HepG2 (cell line): ENCODE results near the gene DRC7. TPM values are rescaled to one million over a fixed set of nuclear protein-coding genes. Genes with fewer than 3 reads are reported as not detected.
A peak's percentile ranks its signal among the peaks of the same experiment; 100 is the strongest.

Experiments used
- ARID5B ChIP-seq: IDR thresholded peaks from 2 replicates; pipeline ENCODE4 v1.4.0; 2020; ENCODE audit warnings: mild to moderate bottlenecking, missing genetic modification reagents
- DZIP1 ChIP-seq: sonication (generic); formaldehyde crosslinking; IDR thresholded peaks from 2 replicates; pipeline ENCODE4 v1.5.0; 2020; ENCODE audit warnings: mild to moderate bottlenecking, missing genetic modification reagents
- ESRRA ChIP-seq: sonication (generic); formaldehyde crosslinking; IDR thresholded peaks from 2 replicates; pipeline ENCODE4 v1.5.1; 2020; ENCODE audit warnings: mild to moderate bottlenecking, low read depth, missing genetic modification reagents
- EZH2 ChIP-seq: conservative IDR thresholded peaks from 2 replicates; pipeline ENCODE4 v1.6.1; 2012; ENCODE audit warnings: mild to moderate bottlenecking, low read depth, low read length, moderate library complexity
- FOSL2 ChIP-seq: sonication (generic); formaldehyde crosslinking; IDR thresholded peaks from 2 replicates; pipeline ENCODE4 v1.4.0; 2020; ENCODE audit warnings: missing genetic modification reagents
- HOXA3 ChIP-seq: sonication (generic); formaldehyde crosslinking; IDR thresholded peaks from 2 replicates; pipeline ENCODE4 v1.5.0; 2020; ENCODE audit warnings: missing genetic modification reagents
- IKZF5 ChIP-seq: IDR thresholded peaks from 2 replicates; pipeline ENCODE4 v1.6.1; 2018; ENCODE audit warnings: missing genetic modification reagents, mild to moderate bottlenecking, missing compliant biosample characterization
- KAT8 ChIP-seq: IDR thresholded peaks from 2 replicates; pipeline ENCODE4 v1.6.1; 2016; ENCODE audit warnings: missing genetic modification reagents, missing compliant biosample characterization
- KMT2A ChIP-seq: sonication (generic); formaldehyde crosslinking; IDR thresholded peaks from 2 replicates; pipeline ENCODE4 v1.4.0; 2020; ENCODE audit warnings: missing genetic modification reagents
- NCOR1 ChIP-seq: fragments of 200-600 bp; sonication (generic); IDR thresholded peaks from 2 replicates; pipeline ENCODE4 v1.7.0; 2017; ENCODE audit warnings: antibody characterized with exemption, low read length, borderline replicate concordance
- SOX13 ChIP-seq, 3 experiments: fragments of 450-650 bp in 1 of 3; sonication (generic) in 1 of 3; formaldehyde crosslinking in 1 of 3; IDR thresholded peaks in 2 of 3; conservative IDR thresholded peaks in 1 of 3; 2 replicates each; pipeline versions ENCODE4 v1.5.0 to v1.6.1; 2016 to 2020; ENCODE audit warnings: antibody characterized with exemption in 1 of 3, mild to moderate bottlenecking in 1 of 3, missing compliant biosample characterization in 1 of 3, missing genetic modification reagents in 1 of 3, moderate library complexity in 1 of 3
- TAF1 ChIP-seq: sonication (generic); formaldehyde crosslinking; IDR thresholded peaks from 2 replicates; pipeline ENCODE4 v1.4.0; 2020; ENCODE audit warnings: missing genetic modification reagents
- YY1 ChIP-seq: IDR thresholded peaks from 2 replicates; pipeline ENCODE4 v1.6.1; 2011; ENCODE audit warnings: low read length, low read depth, moderate library complexity, mild to moderate bottlenecking; ENCODE audit not compliant: insufficient read depth, insufficient replicate concordance
- ZBTB1 ChIP-seq: sonication (generic); formaldehyde crosslinking; IDR thresholded peaks from 2 replicates; pipeline ENCODE4 v1.4.0; 2020; ENCODE audit warnings: missing genetic modification reagents, borderline replicate concordance
- ZBTB26 ChIP-seq: IDR thresholded peaks from 2 replicates; pipeline ENCODE4 v1.6.1; 2016; ENCODE audit warnings: missing compliant biosample characterization, missing genetic modification reagents, borderline replicate concordance
- ZMAT5 ChIP-seq: sonication (generic); formaldehyde crosslinking; IDR thresholded peaks from 2 replicates; pipeline ENCODE4 v1.5.0; 2020; ENCODE audit warnings: mild to moderate bottlenecking, low read depth, missing genetic modification reagents, borderline replicate concordance
- ZNF34 ChIP-seq: sonication (generic); formaldehyde crosslinking; IDR thresholded peaks from 2 replicates; pipeline ENCODE4 v1.4.0; 2020; ENCODE audit warnings: mild to moderate bottlenecking, missing genetic modification reagents, borderline replicate concordance
- ZNF383 ChIP-seq: sonication (generic); formaldehyde crosslinking; IDR thresholded peaks from 2 replicates; pipeline ENCODE4 v1.4.0; 2020; ENCODE audit warnings: missing genetic modification reagents, mild to moderate bottlenecking, borderline replicate concordance
- ZNF547 ChIP-seq: sonication (generic); formaldehyde crosslinking; IDR thresholded peaks from 2 replicates; pipeline ENCODE4 v1.5.1; 2020; ENCODE audit warnings: mild to moderate bottlenecking, missing genetic modification reagents
- ZNF652 ChIP-seq: IDR thresholded peaks from 2 replicates; pipeline ENCODE4 v1.6.1; 2016; ENCODE audit warnings: low read depth, borderline replicate concordance
- polyA plus RNA-seq, 8 experiments: library from polyadenylated mRNA; depleted of rRNA in 3 of 8; stranded (reverse) in 7 of 8; unstranded in 1 of 8; fragments of >200 nt; fragmentation: Illumina TruSeq in 4 of 8; extraction: Trizol in 4 of 8; gene quantifications; 2 replicates each; pipeline versions ENCODE4 v1.2.1 to v1.2.3, GENCODE V29; 2011 to 2016; ENCODE audit warnings: low read depth in 4 of 8, missing spikeins in 1 of 8, mixed read lengths in 1 of 8; ENCODE audit not compliant: insufficient read depth in 1 of 8
- total RNA-seq, 5 experiments: library from RNA; depleted of rRNA; stranded (reverse); fragments of >200 nt; fragmentation: Illumina TruSeq; extraction: Trizol; gene quantifications; 2 replicates each; pipeline ENCODE4 v1.2.3, GENCODE V29; 2016; ENCODE audit warnings: low read depth in 1 of 5

DRC7 gene
- total and polyA plus RNA-seq, 2 of the 13 experiments (the other 11 are each of a cell fraction or from before 2014, with no cell fraction given) = 2.7 to 3.4 TPM

- TF ChIP-seq YY1 (no peak), ESRRA (CRISPR knock-in tag) (no peak), ZMAT5 (no peak), ZNF547 (no peak), ZBTB1 (no peak), KMT2A (CRISPR knock-in tag) (no peak), ZBTB26 (CRISPR knock-in tag) (no peak), KAT8 (no peak), TAF1 (CRISPR knock-in tag) (no peak), ZNF34 (CRISPR knock-in tag) (no peak), DZIP1 (no peak), EZH2 (no peak), HOXA3 (CRISPR knock-in tag) (no peak), NCOR1 (no peak), ZNF383 (CRISPR knock-in tag) (no peak), ARID5B (CRISPR knock-in tag) (no peak), ZNF652 (peak; percentile 79), IKZF5 (CRISPR knock-in tag) (no peak), SOX13 (IDR thresholded peaks at IDR 0.05) (no peak), SOX13 (CRISPR knock-in tag; conservative IDR thresholded peaks at IDR 0.05 in 1 of 2, IDR thresholded peaks at IDR 0.05 in 1 of 2) (no peak), FOSL2 (CRISPR knock-in tag) (0 out of 2 replicates have a peak, but pooled peaks have one; percentile 8)
These were observed 48.8 kb upstream of the DRC7 start (continued) for GRCh38 chr16:57645691-57646387.
